Fibroblast of lung (primary cell): Measurements from ENCODE around the gene APBB2. TPM values are rescaled to one million over a fixed set of nuclear protein-coding genes. Genes with fewer than 3 reads are reported as not detected.

Source experiments
- DNase-seq, 2 donors: peaks; one replicate each; pipeline versions ENCODE4 v3.0.0 to v3.0.0-alpha.2; 2010; ENCODE audit warnings: low read depth in 2 of 2
- H2AFZ ChIP-seq: 2 replicates; pipeline ENCODE4 v1.5.1; 2012; ENCODE audit warnings: low read length, control low read depth, inconsistent platforms
- H3K27ac ChIP-seq: 2 replicates; pipeline ENCODE4 v1.5.1; 2011; ENCODE audit warnings: low read length, control low read depth; ENCODE audit not compliant: insufficient read depth
- H3K27me3 ChIP-seq: 2 replicates; pipeline ENCODE4 v1.5.1; 2011; ENCODE audit warnings: mild to moderate bottlenecking, low read length; ENCODE audit not compliant: control insufficient read depth, insufficient read depth
- H3K36me3 ChIP-seq: 2 replicates; pipeline ENCODE4 v1.5.1; 2011; ENCODE audit warnings: low read length; ENCODE audit not compliant: control insufficient read depth, insufficient read depth
- H3K4me1 ChIP-seq: 2 replicates; pipeline ENCODE4 v1.5.1; 2011; ENCODE audit warnings: low read length; ENCODE audit not compliant: control insufficient read depth, insufficient read depth; ENCODE audit errors: extremely low read depth
- H3K4me2 ChIP-seq: 2 replicates; pipeline ENCODE4 v1.5.1; 2011; ENCODE audit warnings: low read length, control low read depth; ENCODE audit not compliant: insufficient read depth; ENCODE audit errors: extremely low read depth
- H3K4me3 ChIP-seq, 4 experiments: fragments of 200-600 bp in 1 of 4; sonication (generic) in 1 of 4; replicated peaks in 1 of 4; 2 replicates each; pipeline ENCODE4 v1.5.1; 2011 to 2016; ENCODE audit warnings: low read length in 4 of 4, low read depth in 3 of 4, mild to moderate bottlenecking in 3 of 4, control low read depth in 2 of 4, inconsistent platforms in 1 of 4, mixed read lengths in 1 of 4; ENCODE audit not compliant: insufficient read depth in 1 of 4; ENCODE audit errors: control extremely low read depth in 1 of 4
- H3K79me2 ChIP-seq: 2 replicates; pipeline ENCODE4 v1.5.1; 2012; ENCODE audit warnings: mild to moderate bottlenecking, low read length, inconsistent platforms; ENCODE audit not compliant: control insufficient read depth, insufficient read depth
- H3K9ac ChIP-seq: 2 replicates; pipeline ENCODE4 v1.5.1; 2011; ENCODE audit warnings: mild to moderate bottlenecking, low read length, control low read depth; ENCODE audit not compliant: insufficient read depth
- H3K9me3 ChIP-seq: 2 replicates; pipeline ENCODE4 v1.5.1; 2012; ENCODE audit warnings: low read depth, low read length; ENCODE audit not compliant: control insufficient read depth, insufficient read depth
- H4K20me1 ChIP-seq: 2 replicates; pipeline ENCODE4 v1.5.1; 2011; ENCODE audit warnings: low read length; ENCODE audit not compliant: control insufficient read depth, insufficient read depth; ENCODE audit errors: extremely low read depth
- EZH2 ChIP-seq: IDR thresholded peaks from 2 replicates; pipeline ENCODE4 v1.5.1; 2012; ENCODE audit warnings: low read length, control low read depth, mild to moderate bottlenecking; ENCODE audit errors: missing control alignments
- polyA plus RNA-seq, 2 donors: library from polyadenylated mRNA; depleted of rRNA in 1 of 2; stranded (reverse) in 1 of 2; unstranded in 1 of 2; fragments of >200 nt; gene quantifications; 2 replicates each; pipeline ENCODE4 v1.2.1, GENCODE V29; 2011 to 2012; ENCODE audit warnings: missing spikeins in 1 of 2
- total RNA-seq: library from RNA; depleted of rRNA; stranded (reverse); fragments of >200 nt; gene quantifications from 2 replicates; pipeline ENCODE4 v1.2.1, GENCODE V29; 2014
- TF ChIP-seq, protein P1 (sequence below), 2 donors: IDR thresholded peaks in 1 of 2; conservative IDR thresholded peaks in 1 of 2; 1 replicate in 1 of 2; 2 replicates in 1 of 2; pipeline ENCODE4 v1.5.1; 2011 to 2012; ENCODE audit warnings: low read length in 2 of 2, control low read depth in 1 of 2, inconsistent platforms in 1 of 2, low read depth in 1 of 2, mild to moderate bottlenecking in 1 of 2

The APBB2 gene
- total and polyA plus RNA-seq, 2 donors (not counting 1 experiment from before 2014, with no cell fraction given): 25.1 to 29.8 TPM

- H3K36me3 ChIP-seq: no peaks in the 10 kb centered on the region
- H3K27ac ChIP-seq: no peak overlapping the region
- H3K9ac ChIP-seq: no peak overlapping the region
- no peaks in the 10 kb centered on the region for H4K20me1 ChIP-seq
- no peaks in the 10 kb centered on the region for H3K27me3 ChIP-seq
- H2AFZ ChIP-seq: no peak overlapping the region
- H3K9me3 ChIP-seq: no peaks in the 10 kb centered on the region
- DNase-seq: no peak
- peaks cover 37% of the 10 kb centered on the region for H3K79me2 ChIP-seq
- peaks cover 10% of the 10 kb centered on the region for H3K4me1 ChIP-seq
- no peak overlapping the region for H3K4me3 ChIP-seq
- no peak for TF ChIP-seq EZH2
- TF ChIP-seq, protein P1, sequence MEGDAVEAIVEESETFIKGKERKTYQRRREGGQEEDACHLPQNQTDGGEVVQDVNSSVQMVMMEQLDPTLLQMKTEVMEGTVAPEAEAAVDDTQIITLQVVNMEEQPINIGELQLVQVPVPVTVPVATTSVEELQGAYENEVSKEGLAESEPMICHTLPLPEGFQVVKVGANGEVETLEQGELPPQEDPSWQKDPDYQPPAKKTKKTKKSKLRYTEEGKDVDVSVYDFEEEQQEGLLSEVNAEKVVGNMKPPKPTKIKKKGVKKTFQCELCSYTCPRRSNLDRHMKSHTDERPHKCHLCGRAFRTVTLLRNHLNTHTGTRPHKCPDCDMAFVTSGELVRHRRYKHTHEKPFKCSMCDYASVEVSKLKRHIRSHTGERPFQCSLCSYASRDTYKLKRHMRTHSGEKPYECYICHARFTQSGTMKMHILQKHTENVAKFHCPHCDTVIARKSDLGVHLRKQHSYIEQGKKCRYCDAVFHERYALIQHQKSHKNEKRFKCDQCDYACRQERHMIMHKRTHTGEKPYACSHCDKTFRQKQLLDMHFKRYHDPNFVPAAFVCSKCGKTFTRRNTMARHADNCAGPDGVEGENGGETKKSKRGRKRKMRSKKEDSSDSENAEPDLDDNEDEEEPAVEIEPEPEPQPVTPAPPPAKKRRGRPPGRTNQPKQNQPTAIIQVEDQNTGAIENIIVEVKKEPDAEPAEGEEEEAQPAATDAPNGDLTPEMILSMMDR (conservative IDR thresholded peaks at IDR 0.05 in 1 of 2, IDR thresholded peaks at IDR 0.05 in 1 of 2; ENCODE audit: low read depth in 1 of 2, low read length in 2 of 2): no peak
- no peak overlapping the region for H3K4me2 ChIP-seq
Measured at GRCh38 chr4:41184009-41184408, 30.3 kb downstream of the APBB2 start.

GRCh38 chr4:41183021-41183553 lies 31.3 kb downstream of the APBB2 start:
- TF ChIP-seq EZH2: no peak
- TF ChIP-seq, protein P1 (conservative IDR thresholded peaks at IDR 0.05 in 1 of 2, IDR thresholded peaks at IDR 0.05 in 1 of 2; ENCODE audit: low read depth in 1 of 2, low read length in 2 of 2): no peak
- no peak for DNase-seq

DNA sequence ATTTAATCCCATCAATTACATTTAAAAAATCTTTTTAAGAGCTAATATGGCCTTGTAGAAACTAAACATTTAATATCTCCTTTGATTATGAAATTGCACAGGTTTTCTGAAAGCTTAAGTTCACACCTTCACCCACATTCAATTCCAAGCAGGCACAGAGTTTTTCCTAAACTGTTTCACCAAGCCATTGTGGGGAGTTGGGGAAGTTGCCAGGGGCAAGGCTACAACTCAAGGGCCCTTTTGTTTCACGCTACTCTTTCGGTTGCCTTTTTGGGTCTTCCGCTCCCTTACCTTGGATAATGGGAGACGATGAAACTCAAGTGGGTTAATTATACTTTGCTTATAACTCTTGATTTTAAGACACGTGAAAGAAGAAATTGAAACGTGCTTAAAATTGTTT lies 33.3 kb downstream of the APBB2 start:
- Histone ChIP-seq H3K4me1 (peaks cover 20% of the 10 kb centered on the region), H4K20me1 (no peaks in the 10 kb centered on the region), H3K4me3 (no peak overlapping the region), H3K27me3 (no peaks in the 10 kb centered on the region), H3K4me2 (no peak overlapping the region), H2AFZ (no peak overlapping the region), H3K79me2 (peaks cover 37% of the 10 kb centered on the region), H3K36me3 (no peaks in the 10 kb centered on the region), H3K9me3 (no peaks in the 10 kb centered on the region), H3K27ac (no peak overlapping the region), H3K9ac (no peak overlapping the region)
- TF ChIP-seq EZH2: no peak
- TF ChIP-seq, protein P1 (conservative IDR thresholded peaks at IDR 0.05 in 1 of 2, IDR thresholded peaks at IDR 0.05 in 1 of 2; ENCODE audit: low read depth in 1 of 2, low read length in 2 of 2): no peak
- no peak for DNase-seq

More at GRCh38 chr4:41183021-41183553, 31.3 kb downstream of the APBB2 start:
- peaks cover 37% of the 10 kb centered on the region for H3K79me2 ChIP-seq
- H2AFZ ChIP-seq: no peak overlapping the region
- H3K36me3 ChIP-seq: no peaks in the 10 kb centered on the region
- H3K27me3 ChIP-seq: no peaks in the 10 kb centered on the region
- H3K9me3 ChIP-seq: no peaks in the 10 kb centered on the region
- H3K9ac ChIP-seq: no peak overlapping the region
- H3K4me3 ChIP-seq: no peak overlapping the region
- peaks cover 17% of the 10 kb centered on the region for H3K4me1 ChIP-seq
- H4K20me1 ChIP-seq: no peaks in the 10 kb centered on the region
- H3K27ac ChIP-seq: no peak overlapping the region
- no peak overlapping the region for H3K4me2 ChIP-seq
